ENCODE measurements around the gene GPR84. TPM values are rescaled to one million over a fixed set of nuclear protein-coding genes. Genes with fewer than 3 reads are reported as not detected.

Gene GPR84
- total and polyA plus RNA-seq, 2 of the 8 experiments (the other 6 are each of a cell fraction or from before 2014, with no cell fraction given) = 0.09 TPM; not detected in 1

DNA sequence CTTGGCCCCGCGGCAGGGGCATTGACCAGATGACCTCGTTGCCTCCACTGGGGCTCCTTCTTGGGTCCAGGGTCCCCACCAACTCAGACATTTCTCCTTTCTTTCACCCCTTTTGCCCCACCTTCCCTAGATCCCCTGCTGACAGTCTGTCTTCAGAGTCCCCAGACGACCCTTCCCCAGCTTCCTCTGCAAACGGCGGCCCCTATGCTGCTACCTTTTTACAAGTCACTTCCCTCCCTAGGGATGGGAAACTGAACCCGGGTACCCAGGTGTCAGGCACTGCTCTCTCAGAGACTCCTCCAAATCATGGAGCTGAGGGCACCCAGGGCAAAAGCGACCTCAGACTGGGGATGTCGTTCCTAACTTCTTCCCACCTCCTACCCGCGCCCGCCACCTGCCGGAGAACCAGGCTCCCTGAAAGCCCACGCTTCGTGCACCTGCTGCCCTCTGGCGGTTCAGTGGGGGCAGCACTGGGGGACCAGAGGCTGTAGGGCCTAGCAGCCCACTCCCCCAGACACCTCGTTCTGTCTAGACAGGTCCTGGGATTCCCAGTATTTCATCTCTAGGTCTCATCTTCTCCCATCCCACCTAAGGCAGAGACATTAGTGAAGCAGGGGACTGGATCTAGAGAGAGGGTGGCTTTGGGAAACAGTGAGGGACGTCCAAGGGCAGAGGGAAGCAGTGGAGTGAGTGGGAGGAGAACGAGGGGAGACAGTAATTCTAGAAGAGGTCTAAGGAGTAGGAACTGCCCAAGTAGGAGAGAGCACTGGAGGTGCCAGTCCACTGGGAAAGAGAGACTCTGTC is 15.3 kb upstream of the GPR84 start:
- H2AK5ac ChIP-seq (ENCODE audit: low read depth, low read length) = no peak overlapping the region
- no peak overlapping the region for H2BK120ac ChIP-seq (replicated peaks; ENCODE audit: low read depth, low read length)
- CTCF ChIA-PET (ENCODE audit: partially characterized antibody) = interaction anchor here (0.7 to 10.5 kb wide), 53 partner anchors 8 to 418 kb away, joined by 3 to 168 read pairs (median 7); partner anchors contain the start of gene NFE2
- peaks cover 10 to 11% of the 10 kb centered on the region in 2 experiments for H4K20me1 ChIP-seq (replicated peaks in 1 of 2; ENCODE audit: control insufficient read depth in 1 of 2, insufficient read depth in 2 of 2, low read length in 2 of 2)
- no peak overlapping the region for H2BK5ac ChIP-seq (ENCODE audit: low read depth, low read length)
- FAIRE-seq (peak; percentile 32), DNase-seq (ENCODE audit: low read depth in 1 of 2, low spot score in 2 of 2) (peak in 1 of 2 experiments; percentile 99)
- H3K4me1 ChIP-seq (replicated peaks in 1 of 4; ENCODE audit: control insufficient read depth in 3 of 4, insufficient read depth in 4 of 4, low read length in 3 of 4) = peaks cover 3 to 17% (median 12%) of the 10 kb centered on the region in 4 experiments
- no peak overlapping the region for H4K5ac ChIP-seq (ENCODE audit: insufficient read length, low read depth, low read length)
- H3K18ac ChIP-seq (ENCODE audit: extremely low read depth, low read length) = no peak overlapping the region
- peaks cover 0 to 3% (median 1%) of the 10 kb centered on the region in 4 experiments; a peak in 2 of 7 replicates for H3K27me3 ChIP-seq (replicated peaks in 1 of 4; ENCODE audit: control insufficient read depth in 3 of 4, extremely low read depth in 1 of 4, insufficient read depth in 3 of 4, low read length in 3 of 4)
- no peak overlapping the region for H3K23ac ChIP-seq (ENCODE audit: insufficient read length)
- 0 out of 2 replicates have a peak, but pooled peaks cover 2% of the 10 kb centered on the region for H3K79me1 ChIP-seq (ENCODE audit: low read depth, low read length)
- H3K27ac ChIP-seq (ENCODE audit: low read depth, low read length) = no peak overlapping the region
- H3K4ac ChIP-seq (replicated peaks; ENCODE audit: insufficient read length, low read depth, low read length) = no peak overlapping the region
- peaks cover 0 to 10% (median 8%) of the 10 kb centered on the region in 4 experiments; a peak in 4 of 8 replicates for H3K36me3 ChIP-seq (ENCODE audit: control insufficient read depth in 2 of 4, insufficient read depth in 4 of 4, low read length in 3 of 4)
- H3K56ac ChIP-seq (replicated peaks; ENCODE audit: insufficient read length, low read depth, low read length) = no peak overlapping the region
- peaks cover 2% of the 10 kb centered on the region; the same call in 1 of the 2 replicates for H3K23me2 ChIP-seq (ENCODE audit: low read depth, low read length)
- no peak overlapping the region for H2BK20ac ChIP-seq (ENCODE audit: low read length)
- no peak overlapping the region for H4K8ac ChIP-seq (ENCODE audit: extremely low read depth, insufficient read depth, low read length)
- WGBS, 2 experiments (ENCODE audit: extremely low coverage in 1 of 2, insufficient coverage in 1 of 2, insufficient read length in 1 of 2, insufficient replicate concordance in 2 of 2, low coverage in 1 of 2, low lambda C conversion rate in 2 of 2, missing lambda C conversion rate in 1 of 2) = 12% methylated on average over 19 of the region's 19 CpGs; no CpG with 5 or more reads in 1 of the 2 experiments
- no peak overlapping the region for H2BK12ac ChIP-seq (ENCODE audit: low read depth, low read length)
- peak overlapping the region; percentile 1 to 84 for H3K4me2 ChIP-seq (ENCODE audit: insufficient read depth in 1 of 2, low read depth in 2 of 2, low read length in 2 of 2)
- no peak overlapping the region for H3K14ac ChIP-seq (ENCODE audit: insufficient read length)
- H4K91ac ChIP-seq (replicated peaks; ENCODE audit: insufficient read length, low read length) = no peak overlapping the region
- H3K79me2 ChIP-seq (ENCODE audit: control insufficient read depth in 1 of 2, insufficient read depth in 2 of 2, low read length in 2 of 2) = no peaks in the 10 kb centered on the region
- H3K4me3 ChIP-seq (ENCODE audit: extremely low read depth in 1 of 4, insufficient read depth in 2 of 4, low read depth in 3 of 4, low read length in 4 of 4) = peak overlapping the region; percentile 30 to 54 (median 38); a peak in 6 of 8 replicates
- H2BK15ac ChIP-seq (ENCODE audit: low read length) = peak overlapping the region; percentile 20; the same call in 1 of the 2 replicates
- no peaks in the 10 kb centered on the region for H3K9me3 ChIP-seq (ENCODE audit: insufficient read depth in 2 of 2, low read depth in 1 of 2, low read length in 1 of 2)
- H2AFZ ChIP-seq (ENCODE audit: low read length) = no peak overlapping the region
- no peak overlapping the region for H3K9ac ChIP-seq (replicated peaks in 1 of 4; ENCODE audit: extremely low read depth in 1 of 4, low read depth in 3 of 4, low read length in 3 of 4)
- POLR2A ChIA-PET (ENCODE audit: partially characterized antibody) = interaction anchor here (1.0 to 2.4 kb wide), 13 partner anchors 9 to 165 kb away, joined by 3 to 14 read pairs (median 5); partner anchors contain the start of genes CBX5 and HNRNPA1
- TF ChIP-seq RFX5 (IDR thresholded peaks at IDR 0.05; ENCODE audit: borderline replicate concordance, low read depth, low read length) (no peak), SIN3A (conservative IDR thresholded peaks at IDR 0.05 in 1 of 2, IDR thresholded peaks at IDR 0.05 in 1 of 2; ENCODE audit: low read depth in 1 of 2, low read length in 2 of 2) (peak in 1 of 2 experiments; percentile 81; a peak in 1 of 4 replicates), EGR1 (IDR thresholded peaks at IDR 0.05; ENCODE audit: borderline replicate concordance, low read depth, low read length) (peak; percentile 46; the same call in 1 of the 2 replicates), ZNF274 (IDR thresholded peaks at IDR 0.05; ENCODE audit: borderline replicate concordance, extremely low read depth, low read length) (no peak), RNF2 (IDR thresholded peaks at IDR 0.05; ENCODE audit: borderline replicate concordance, low read depth, low read length, missing control alignments, poor library complexity, severe bottlenecking) (no peak), KDM1A (IDR thresholded peaks at IDR 0.05; ENCODE audit: borderline replicate concordance, low read length) (no peak), CEBPB (IDR thresholded peaks at IDR 0.05; ENCODE audit: low read depth, low read length) (0 out of 2 replicates have a peak, but pooled peaks have one; percentile 16), KDM4A (IDR thresholded peaks at IDR 0.05; ENCODE audit: low read depth, low read length, severe bottlenecking) (no peak), EP300 (IDR thresholded peaks at IDR 0.05; ENCODE audit: borderline replicate concordance in 1 of 2, low read depth in 2 of 2, low read length in 2 of 2) (no peak)

Data from H1 (cell line).